Omental fat pad (tissue), 4 donors: Measurements from ENCODE around the gene NCOA3. TPM values are rescaled to one million over a fixed set of nuclear protein-coding genes. Genes with fewer than 3 reads are reported as not detected.

Experiments used
- ATAC-seq: fragments of 150-250 bp; one replicate; pipeline ENCODE4 v1.9.1; 2016; ENCODE audit warnings: mild to moderate bottlenecking, moderate library complexity; ENCODE audit not compliant: low FRiP score
- DNase-seq: peaks from one replicate; pipeline ENCODE4 v3.0.0-alpha.2; 2019; ENCODE audit warnings: low spot score
- total RNA-seq, 4 donors: library from RNA; depleted of rRNA; stranded (reverse); fragments of >200 nt; gene quantifications; one replicate each; pipeline ENCODE4 v1.1.0, GENCODE V29; 2016
- TF ChIP-seq, protein P1 (sequence below), 3 donors: fragments of 450-650 bp; IDR thresholded peaks; one replicate each; pipeline ENCODE4 v1.5.1; 2016 to 2017; ENCODE audit warnings: antibody characterized with exemption in 3 of 3, mild to moderate bottlenecking in 3 of 3, moderate library complexity in 2 of 3

NCOA3 gene
- total RNA-seq, 4 donors from 2014 or later = 33.7 to 70.6 (median 43.7) TPM

DNA sequence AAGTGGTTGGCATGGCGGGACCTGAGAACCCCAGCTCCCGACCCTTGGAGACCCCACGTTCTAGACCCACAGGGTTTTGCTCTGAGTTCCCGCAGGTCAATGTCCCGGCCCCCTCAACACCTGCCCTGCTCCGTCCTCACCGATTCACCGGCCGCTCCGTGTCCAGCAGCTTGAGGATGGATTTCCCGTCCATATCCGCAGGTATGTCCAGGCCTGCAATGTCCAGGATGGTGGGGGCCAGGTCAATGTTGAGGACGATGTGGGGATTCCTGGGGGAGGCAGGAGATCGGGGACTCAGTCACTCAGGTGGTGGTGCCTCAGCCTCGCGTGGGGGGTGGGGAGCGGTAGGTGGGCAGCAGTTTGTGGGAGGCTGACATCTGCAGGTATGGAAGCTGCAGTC lies 176.8 kb downstream of the NCOA3 start:
- DNase-seq = no peak
- TF ChIP-seq, protein P1, sequence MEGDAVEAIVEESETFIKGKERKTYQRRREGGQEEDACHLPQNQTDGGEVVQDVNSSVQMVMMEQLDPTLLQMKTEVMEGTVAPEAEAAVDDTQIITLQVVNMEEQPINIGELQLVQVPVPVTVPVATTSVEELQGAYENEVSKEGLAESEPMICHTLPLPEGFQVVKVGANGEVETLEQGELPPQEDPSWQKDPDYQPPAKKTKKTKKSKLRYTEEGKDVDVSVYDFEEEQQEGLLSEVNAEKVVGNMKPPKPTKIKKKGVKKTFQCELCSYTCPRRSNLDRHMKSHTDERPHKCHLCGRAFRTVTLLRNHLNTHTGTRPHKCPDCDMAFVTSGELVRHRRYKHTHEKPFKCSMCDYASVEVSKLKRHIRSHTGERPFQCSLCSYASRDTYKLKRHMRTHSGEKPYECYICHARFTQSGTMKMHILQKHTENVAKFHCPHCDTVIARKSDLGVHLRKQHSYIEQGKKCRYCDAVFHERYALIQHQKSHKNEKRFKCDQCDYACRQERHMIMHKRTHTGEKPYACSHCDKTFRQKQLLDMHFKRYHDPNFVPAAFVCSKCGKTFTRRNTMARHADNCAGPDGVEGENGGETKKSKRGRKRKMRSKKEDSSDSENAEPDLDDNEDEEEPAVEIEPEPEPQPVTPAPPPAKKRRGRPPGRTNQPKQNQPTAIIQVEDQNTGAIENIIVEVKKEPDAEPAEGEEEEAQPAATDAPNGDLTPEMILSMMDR (IDR thresholded peaks at IDR 0.05) = no peak
- no peak for ATAC-seq

DNA sequence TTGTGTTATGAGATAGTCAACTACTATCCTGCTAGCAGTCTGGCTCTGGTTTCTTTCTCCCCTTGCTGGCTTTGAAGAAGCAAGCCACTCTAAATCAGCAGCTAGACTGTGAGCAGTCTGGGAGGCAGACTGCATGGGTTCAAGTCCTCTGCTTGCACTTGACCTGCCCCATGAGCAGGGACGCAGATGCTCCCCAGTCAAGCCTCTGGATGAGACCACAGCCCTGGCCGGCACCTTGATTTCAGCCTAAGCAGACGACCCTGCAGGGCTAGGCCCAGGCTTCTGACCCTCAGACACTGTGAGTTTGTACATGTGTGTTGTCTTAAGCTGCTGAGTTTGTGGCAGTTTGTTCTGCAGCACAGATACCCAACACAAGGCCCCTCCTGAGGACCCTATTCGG lies 177.8 kb downstream of the NCOA3 start:
- TF ChIP-seq, protein P1 (IDR thresholded peaks at IDR 0.05) = no peak
- ATAC-seq (no peak), DNase-seq (no peak)

DNA sequence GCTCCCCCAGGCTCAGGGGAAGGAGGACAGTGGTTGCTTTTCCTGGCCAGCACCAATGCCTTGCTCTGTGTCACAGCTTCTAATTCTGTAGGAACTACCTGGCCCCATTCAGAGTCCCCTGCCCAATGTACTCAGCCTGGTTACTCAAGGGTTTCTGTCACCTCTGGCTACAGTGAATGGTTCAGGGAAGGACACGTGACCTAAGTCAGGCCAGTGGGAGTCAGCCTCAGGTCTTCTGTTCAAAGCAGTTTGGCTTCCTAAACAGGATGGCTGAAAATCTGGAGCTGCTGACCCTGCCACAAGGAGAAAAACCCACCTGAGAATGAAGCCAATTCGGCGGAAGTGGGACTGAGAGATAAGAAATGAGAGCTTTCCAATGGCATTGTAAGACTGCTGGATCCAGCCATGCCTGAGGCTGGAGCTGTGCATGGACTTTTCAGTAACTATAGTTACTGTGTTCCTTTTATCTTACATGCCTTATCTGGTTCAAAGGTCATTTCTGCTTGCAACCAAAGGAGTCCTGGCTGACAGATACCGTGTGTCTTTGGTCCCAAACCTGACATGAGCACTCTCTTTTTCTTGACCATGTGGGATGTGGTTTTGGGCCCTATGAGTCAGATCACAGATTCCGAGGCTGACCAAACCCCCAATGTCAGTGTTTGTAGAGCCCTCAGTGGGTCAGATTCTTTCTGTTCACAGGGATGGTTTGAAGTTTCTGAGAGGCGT lies 179.3 kb downstream of the NCOA3 start:
- TF ChIP-seq, protein P1 (IDR thresholded peaks at IDR 0.05) = no peak
- ATAC-seq (no peak), DNase-seq (no peak)

DNA sequence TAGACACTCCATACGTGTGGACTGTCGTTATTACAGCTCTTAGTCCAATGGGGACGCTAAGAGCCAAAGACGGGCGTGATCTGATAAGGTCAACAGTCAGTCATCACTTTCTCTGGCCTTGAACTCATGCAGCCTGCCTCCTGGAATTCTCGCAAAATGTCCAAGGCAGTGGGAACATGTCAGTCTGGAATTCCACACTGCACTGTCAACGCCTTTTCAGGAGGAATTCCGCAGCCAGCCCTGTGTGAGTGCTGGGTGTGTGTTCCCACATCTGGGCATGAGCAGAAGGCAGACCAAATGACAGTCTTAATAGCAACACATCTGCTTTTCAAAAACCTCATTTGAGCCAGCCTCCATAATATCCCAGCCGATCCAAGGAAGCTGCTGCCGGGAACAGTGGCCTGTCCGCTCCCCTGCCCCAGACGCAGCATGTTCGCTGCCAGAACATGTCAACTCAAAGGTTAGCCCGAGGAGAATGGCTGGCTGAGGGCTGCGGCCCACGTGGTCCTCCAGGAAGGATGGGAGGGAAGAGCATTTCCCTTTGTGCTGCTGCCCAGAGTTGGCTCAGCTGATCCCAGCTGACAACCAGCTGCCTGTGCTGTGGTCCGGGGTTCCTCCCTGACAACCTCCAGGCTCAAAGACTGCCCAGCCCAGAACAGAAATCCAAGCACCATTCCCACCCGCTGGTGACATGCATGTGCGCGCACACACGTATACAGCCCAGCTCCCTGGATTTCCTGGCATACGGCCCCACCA lies 180.5 kb downstream of the NCOA3 start:
- DNase-seq (no peak), ATAC-seq (peak; percentile 22)
- TF ChIP-seq, protein P1 (IDR thresholded peaks at IDR 0.05) = no peak

DNA sequence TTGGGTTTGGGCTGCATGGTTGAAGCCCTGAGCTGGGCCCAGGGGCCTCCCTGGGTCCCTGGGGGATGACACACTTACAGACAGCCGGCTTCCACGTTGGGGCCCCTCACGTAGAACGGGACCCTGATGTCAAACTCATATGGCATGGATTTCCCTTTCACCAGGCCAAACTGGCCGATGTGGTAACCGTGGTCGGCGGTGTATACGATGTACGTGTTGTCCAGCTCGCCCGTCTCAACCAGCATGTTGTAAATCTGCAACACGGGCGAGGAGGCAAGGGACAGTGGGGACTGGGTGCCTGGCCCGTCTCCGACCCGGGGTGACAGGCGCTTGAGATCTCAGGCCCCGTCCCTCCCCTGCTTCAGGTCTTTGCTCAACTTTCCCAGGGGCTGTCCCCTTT lies 181.2 kb downstream of the NCOA3 start:
- no peak for ATAC-seq
- TF ChIP-seq, protein P1 (IDR thresholded peaks at IDR 0.05) = no peak
- DNase-seq = no peak

DNA sequence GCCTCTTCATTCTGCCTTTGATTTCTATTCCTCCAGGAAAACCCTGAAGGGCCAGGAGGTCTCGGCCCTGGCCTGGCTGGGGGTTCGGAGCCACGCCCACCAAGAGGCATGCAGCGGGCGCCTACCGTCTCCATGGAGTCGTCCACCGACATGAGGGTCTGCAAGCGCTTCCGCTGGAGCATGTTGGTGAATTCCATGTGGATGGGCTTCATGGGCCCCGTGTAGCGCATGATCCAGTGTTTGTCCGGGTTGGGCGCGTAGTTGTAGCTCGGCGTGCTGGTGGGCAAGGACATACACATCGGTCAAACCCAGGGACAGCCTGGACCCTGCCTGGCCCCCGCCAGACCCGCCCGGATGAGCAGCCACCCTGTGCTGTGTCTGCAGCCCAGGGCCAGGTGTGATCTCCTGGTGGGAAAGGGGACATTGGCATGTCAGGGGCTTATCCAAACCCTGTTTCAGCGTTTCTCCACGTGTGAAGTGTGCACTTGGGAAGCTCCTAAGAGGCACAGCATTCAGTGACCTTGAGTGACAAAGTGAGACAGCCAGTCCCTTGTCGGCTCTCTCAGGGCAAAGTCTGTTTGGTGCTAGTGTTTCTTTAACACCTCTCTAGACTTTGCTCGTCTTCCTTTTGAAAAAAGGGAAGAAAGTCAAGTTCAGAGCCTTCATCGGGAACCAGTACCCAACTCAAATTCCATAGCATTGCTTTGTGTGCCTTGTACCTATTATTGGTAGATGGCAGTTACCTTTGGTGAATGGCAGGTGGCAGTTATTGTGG lies 182.8 kb downstream of the NCOA3 start:
- TF ChIP-seq, protein P1 (IDR thresholded peaks at IDR 0.05) = no peak
- no peak for DNase-seq
- ATAC-seq = no peak
